GM18519 (cell line): ENCODE data around the gene HSPG2.
"Not testable (repeated sequence)": the region's sequence is repeated elsewhere in the genome, so short reads cannot be mapped to it uniquely, and the experiment has no call there.

Source experiments
- ATAC-seq: cut with Tn5 transposase; IDR thresholded peaks from one replicate; pipeline ENCODE4 v1.9.1; 2021; ENCODE audit warnings: mild to moderate bottlenecking, moderate library complexity; ENCODE audit not compliant: unreplicated experiment, low FRiP score

HSPG2 gene

DNA sequence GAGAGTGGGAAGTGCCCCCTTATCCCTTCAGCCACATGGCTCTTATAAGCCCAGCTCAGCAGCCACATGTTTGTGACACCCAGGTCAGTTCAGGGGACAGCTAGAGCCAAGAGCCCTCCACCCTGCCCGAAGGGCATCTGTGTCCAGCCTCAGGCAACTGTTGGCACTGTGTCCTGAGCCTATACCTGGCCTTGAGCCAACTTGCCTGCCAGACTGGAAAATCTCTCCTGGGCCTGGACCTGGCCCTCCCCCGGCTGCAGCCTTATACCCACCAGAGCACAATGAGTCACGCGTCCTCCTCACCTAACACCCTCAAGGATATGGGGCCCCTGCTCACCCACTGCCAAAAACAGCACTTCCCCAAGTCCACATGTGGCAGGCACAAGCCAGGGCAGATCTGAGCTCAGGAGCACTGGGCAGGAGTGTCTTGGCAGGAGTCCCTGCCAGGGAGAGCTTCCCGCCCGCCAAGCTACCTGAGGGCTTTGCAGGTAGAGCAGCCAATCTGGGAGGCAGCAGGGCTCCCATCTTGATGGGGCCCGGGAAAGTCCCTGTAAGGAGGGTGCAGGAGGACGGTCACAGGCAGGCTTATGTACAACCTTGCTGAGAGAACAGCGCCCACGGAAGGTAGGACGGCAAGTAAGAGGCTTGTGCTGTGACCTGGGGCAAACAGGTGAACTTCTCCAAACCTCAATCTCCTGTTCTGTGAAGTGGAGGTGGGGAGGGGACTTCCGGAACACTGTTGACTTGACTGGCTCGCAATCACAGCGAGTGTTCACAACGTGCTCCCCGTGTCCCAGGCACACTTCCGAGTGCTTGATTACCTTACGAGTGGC, 19.8 kb upstream of the HSPG2 start:
- ATAC-seq: no peak

- ATAC-seq: no peak
Measured at GRCh38 chr1:21955501-21956281, 18.6 kb upstream of the HSPG2 start.

- ATAC-seq: no peak
Measured at GRCh38 chr1:21955058-21955457, 17.9 kb upstream of the HSPG2 start.

DNA sequence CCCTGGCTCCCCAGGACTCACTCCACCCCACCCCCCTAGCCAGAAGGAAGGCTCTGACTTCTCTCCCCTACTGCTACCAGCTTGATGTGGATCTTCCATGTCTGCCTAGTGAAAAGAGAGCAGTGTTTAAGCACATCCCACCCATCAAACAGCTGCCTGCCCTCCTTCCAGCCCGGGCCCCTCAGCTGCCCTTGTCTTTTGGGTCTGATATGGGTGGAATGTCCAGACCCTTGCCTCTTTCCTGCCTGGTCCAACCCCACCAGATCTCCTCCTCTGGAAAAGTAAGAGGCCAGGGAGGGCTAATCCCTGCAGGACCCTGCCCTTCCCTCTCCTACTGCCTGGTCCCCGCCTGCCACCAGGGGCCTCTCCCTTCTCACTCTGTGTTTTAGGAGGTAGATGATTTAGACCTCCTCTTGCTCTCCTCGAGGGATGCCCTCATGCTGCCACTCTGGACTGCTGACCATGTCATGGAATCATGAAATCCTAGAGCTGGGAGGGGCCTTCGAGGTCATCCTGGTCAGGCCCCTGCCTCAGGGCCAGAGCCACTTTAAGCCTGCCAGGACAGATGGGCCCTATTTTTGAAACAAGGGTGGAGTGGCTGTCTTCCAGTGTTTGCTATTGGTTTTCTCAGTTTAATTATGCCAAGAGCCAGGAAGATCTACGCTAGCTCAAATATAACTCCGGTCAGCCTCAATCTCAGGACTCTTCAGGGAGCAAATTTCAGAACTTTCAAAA, 15.8 kb upstream of the HSPG2 start:
- ATAC-seq: no peak

GRCh38 chr1:21951226-21951870, 14.2 kb upstream of the HSPG2 start:
- no peak for ATAC-seq

GRCh38 chr1:21950734-21951133, 13.6 kb upstream of the HSPG2 start:
- ATAC-seq: no peak

- no peak for ATAC-seq
Measured at GRCh38 chr1:21946836-21947587, 9.9 kb upstream of the HSPG2 start.

DNA sequence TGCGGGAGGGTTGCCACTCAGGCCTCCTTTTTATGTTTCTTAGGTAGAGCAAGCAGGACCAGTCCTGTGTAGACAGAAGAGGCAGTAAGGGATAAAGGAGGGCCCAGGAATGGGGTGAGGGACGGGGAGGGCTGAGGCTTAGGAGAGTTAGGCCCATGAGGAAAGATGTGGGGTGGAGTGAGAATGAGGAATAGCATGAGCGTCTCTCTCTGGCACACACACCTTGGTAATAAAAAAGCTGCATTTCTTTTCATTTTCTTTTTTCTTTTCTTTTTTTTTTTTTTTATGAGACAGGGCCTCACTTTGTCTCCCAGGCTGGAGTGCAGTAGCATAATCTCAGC, 7.6 kb upstream of the HSPG2 start:
- ATAC-seq: no peak

DNA sequence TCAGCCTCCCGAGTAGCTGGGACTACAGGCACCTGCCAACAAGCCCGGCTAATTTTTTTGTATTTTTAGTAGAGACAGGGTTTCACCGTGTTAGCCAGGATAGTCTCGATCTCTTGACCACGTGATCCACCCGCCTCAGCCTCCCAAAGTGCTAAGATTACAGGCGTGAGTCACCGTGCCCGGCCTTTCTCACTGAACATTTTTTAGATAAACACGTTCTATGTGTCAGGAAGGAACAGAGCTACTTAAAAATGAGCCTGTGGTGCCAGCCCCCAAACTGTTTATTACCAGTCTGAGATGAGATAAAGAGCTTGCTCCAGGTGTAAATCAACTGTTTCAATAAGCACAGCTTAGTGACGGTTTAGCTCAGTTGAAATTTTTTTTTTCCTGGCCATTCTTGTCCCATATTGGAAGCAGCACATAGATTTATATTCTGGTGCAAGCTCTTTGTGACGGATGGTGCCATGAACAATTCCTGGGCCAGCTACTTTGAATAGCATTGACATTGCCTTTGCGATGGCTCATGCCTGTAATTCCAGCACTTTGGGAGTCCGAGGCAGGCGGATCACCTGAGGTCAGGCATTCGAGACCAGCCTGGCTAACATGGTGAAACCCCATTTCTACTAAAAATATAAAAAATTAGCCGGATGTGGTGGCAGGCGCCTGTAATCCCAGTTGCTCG, 6.0 kb upstream of the HSPG2 start:
- not testable (repeated sequence) for ATAC-seq

- ATAC-seq: no peak
Measured at GRCh38 chr1:21942464-21942863, 5.4 kb upstream of the HSPG2 start.

DNA sequence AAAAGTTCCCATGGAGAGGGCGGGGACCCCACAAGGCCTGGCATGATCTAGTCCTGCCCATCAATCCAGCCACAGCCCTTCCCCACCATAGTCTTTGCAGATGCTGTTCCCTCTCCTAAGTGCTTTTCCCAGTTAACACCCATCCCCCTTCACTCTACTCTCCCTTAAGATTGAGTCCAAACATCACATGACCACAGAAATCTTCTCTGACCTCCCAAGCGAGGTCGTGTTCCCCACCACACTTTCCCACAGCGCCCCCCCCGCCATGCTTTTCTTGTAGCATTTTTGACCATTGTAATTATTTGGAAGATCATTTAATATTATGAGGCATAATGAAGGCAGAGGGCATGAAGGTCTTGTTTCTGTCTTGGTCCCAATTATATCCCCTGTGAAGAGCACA, 4.3 kb upstream of the HSPG2 start:
- ATAC-seq: no peak

DNA sequence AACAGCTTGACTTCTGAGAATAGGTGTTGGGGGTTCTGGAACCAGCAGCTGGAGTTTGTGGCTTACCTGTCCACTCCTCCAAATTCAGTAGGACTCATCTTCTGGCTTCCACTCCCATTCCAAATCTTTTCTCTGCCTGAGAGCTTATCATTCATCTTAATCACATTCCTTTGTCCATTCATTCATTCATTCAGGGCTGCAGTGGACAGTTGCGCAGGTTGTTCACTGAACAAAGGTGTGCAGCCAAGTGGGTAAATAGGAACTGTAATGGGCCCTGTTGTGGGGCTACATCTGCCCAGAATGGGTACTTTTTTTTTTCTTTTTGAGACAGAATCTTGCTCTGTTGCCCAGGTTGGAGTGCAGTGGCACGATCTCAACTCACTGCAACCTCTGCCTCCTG, 3.4 kb upstream of the HSPG2 start:
- ATAC-seq: no peak

GRCh38 chr1:21939650-21940374, 2.7 kb upstream of the HSPG2 start:
- no peak for ATAC-seq

GRCh38 chr1:21938732-21939538, 1.8 kb upstream of the HSPG2 start:
- no peak for ATAC-seq

DNA sequence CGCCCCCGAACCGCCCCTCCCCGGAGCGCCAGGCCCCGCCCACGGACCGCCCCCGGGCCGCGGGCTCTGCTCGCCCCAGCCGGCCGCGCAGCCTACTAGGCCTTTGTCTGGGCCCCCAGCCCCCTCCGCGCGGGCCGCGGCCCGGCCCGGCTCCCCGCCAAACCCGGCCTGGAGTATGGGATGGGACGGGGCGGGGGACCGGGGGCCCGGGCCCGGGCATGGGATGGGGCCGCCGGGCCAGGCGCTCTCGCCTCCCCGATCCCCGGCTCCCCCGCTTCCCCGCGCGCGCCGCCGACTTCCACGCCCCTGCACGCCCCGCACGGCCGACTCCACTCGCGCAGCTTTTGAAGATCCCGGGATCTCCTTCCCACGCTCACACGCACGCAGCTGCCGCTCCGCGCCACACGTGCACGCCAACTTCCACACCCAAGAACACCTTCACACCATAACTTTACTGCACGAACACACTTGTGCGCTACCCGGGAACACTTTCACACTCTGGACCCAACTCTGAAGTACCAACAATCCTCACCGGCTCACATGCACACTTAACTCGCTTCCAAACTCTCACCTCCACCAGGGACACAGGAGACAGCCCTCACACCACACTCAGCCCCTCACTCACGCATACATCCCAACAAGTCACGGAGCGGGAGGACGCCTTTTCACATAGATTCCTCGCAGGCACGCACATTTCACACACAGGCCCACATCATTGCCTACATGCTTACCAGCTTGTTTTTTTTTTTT, 437 bp upstream of the HSPG2 start:
- no peak for ATAC-seq

DNA sequence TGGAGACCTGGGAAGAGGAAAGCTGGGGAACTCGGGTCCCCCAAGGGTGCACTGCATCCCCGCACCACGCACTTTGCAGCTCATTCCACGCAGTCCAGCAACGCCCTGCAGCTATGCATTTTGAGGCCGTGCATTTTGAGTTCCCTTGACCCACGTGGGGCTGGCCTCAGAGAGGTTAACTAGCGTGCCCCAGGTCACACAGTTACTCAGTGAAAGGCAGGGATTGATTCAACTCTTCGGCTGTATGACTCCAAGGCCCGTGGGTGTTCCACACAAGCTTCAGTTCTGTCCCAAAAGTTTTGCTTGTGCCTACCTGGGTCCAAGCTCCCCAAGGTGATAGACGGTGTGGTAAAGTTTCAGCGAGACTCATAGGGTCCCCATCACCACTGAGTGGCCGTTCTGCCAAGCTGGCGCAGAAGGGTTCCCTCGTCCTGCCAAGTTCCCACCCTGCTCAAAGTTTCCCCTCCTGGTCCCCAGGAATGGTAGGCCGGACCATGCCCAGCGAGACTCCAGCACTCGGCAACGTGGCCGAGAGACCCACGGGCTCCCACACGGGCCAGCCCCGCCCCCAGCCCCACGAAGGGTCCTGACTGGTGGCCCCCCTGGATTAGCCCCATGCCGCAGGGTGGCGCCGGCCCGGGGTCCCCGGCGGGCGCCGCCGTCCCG, 611 bp downstream of the HSPG2 start:
- ATAC-seq: no peak

- ATAC-seq: no peak
Measured at GRCh38 chr1:21935891-21936365, 1.2 kb downstream of the HSPG2 start.
